ENCODE results near the gene AFDN. TPM values are rescaled to one million over a fixed set of nuclear protein-coding genes. Genes with fewer than 3 reads are reported as not detected.

Gene AFDN
- total RNA-seq, 1 experiment from 2014 or later = 177 TPM

- no TSS peak for BruUV-seq (replicated peaks)
- Histone ChIP-seq H3K9me3 (no peaks in the 10 kb centered on the region), H3K4me3 (ENCODE audit: low read depth, low read length) (no peak overlapping the region), H3K27me3 (replicated peaks; ENCODE audit: control insufficient read depth, insufficient read depth, low read length) (no peaks in the 10 kb centered on the region), H3K36me3 (ENCODE audit: control insufficient read depth, insufficient read depth, low read length) (no peaks in the 10 kb centered on the region), H3K4me1 (peaks cover 48% of the 10 kb centered on the region)
- DNase-seq = no peak
- no peaks in the 10 kb centered on the region for H3K9me3 Mint-ChIP-seq (ENCODE audit: unreplicated experiment)
- no peak overlapping the region for H3K4me3 Mint-ChIP-seq (ENCODE audit: unreplicated experiment)
- no peaks in the 10 kb centered on the region for H3K36me3 Mint-ChIP-seq (ENCODE audit: insufficient read depth, unreplicated experiment)
- H3K27ac Mint-ChIP-seq (ENCODE audit: unreplicated experiment) = no peak overlapping the region
- no peaks in the 10 kb centered on the region for H3K27me3 Mint-ChIP-seq (ENCODE audit: insufficient read depth, unreplicated experiment)
- peaks cover 13% of the 10 kb centered on the region for H3K4me1 Mint-ChIP-seq (ENCODE audit: low read depth, unreplicated experiment)
- CTCF ChIA-PET = no interaction called here
- POLR2A ChIA-PET = no interaction called here
- TF ChIP-seq, protein P1, sequence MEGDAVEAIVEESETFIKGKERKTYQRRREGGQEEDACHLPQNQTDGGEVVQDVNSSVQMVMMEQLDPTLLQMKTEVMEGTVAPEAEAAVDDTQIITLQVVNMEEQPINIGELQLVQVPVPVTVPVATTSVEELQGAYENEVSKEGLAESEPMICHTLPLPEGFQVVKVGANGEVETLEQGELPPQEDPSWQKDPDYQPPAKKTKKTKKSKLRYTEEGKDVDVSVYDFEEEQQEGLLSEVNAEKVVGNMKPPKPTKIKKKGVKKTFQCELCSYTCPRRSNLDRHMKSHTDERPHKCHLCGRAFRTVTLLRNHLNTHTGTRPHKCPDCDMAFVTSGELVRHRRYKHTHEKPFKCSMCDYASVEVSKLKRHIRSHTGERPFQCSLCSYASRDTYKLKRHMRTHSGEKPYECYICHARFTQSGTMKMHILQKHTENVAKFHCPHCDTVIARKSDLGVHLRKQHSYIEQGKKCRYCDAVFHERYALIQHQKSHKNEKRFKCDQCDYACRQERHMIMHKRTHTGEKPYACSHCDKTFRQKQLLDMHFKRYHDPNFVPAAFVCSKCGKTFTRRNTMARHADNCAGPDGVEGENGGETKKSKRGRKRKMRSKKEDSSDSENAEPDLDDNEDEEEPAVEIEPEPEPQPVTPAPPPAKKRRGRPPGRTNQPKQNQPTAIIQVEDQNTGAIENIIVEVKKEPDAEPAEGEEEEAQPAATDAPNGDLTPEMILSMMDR (IDR thresholded peaks at IDR 0.05; ENCODE audit: insufficient read depth in 1 of 2, low read depth in 1 of 2, low read length in 1 of 2, severe bottlenecking in 1 of 2, unreplicated experiment in 1 of 2) = no peak
- intact Hi-C loops (cut with micrococcal nuclease; ENCODE audit: unreplicated experiment) = no loop called here
Measured at GRCh38 chr6:167840526-167841179, 13.9 kb downstream of the AFDN start.

DNA sequence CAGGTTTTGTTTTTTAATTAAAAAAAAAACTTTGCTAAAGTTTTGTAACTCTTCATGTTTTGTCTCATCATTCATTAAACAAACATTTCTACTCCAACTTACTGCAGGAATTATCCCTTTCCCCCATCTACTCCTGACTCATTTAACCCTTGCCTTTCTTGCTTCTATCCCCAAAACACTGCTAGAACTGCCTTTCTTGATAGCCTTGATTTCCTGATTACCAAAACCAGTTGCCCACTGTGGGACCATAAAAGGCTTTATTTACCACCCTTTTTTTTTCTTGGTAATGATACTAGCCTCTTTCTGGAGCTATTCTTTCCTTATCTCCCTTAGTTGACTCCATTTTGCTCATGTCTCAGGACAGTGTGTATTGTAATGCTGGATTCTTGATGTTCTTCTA lies 15.3 kb downstream of the AFDN start:
- H3K27me3 Mint-ChIP-seq (ENCODE audit: insufficient read depth, unreplicated experiment) = no peaks in the 10 kb centered on the region
- no peak overlapping the region for H3K27ac Mint-ChIP-seq (ENCODE audit: unreplicated experiment)
- ChIA-PET POLR2A (interaction anchor here (1.0 kb wide), 1 partner anchor 15 kb away, joined by 3 read pairs; no protein-coding TSS in a partner anchor), CTCF (no interaction called here)
- H3K9me3 Mint-ChIP-seq (ENCODE audit: unreplicated experiment) = no peaks in the 10 kb centered on the region
- H3K4me3 ChIP-seq (ENCODE audit: low read depth, low read length) = no peak overlapping the region
- no TSS peak for BruUV-seq (replicated peaks)
- no peaks in the 10 kb centered on the region for H3K9me3 ChIP-seq
- intact Hi-C loops (cut with micrococcal nuclease; ENCODE audit: unreplicated experiment) = no loop called here
- no peak for DNase-seq
- no peaks in the 10 kb centered on the region for H3K36me3 ChIP-seq (ENCODE audit: control insufficient read depth, insufficient read depth, low read length)
- no peak overlapping the region for H3K4me3 Mint-ChIP-seq (ENCODE audit: unreplicated experiment)
- TF ChIP-seq, protein P1 (IDR thresholded peaks at IDR 0.05; ENCODE audit: insufficient read depth in 1 of 2, low read depth in 1 of 2, low read length in 1 of 2, severe bottlenecking in 1 of 2, unreplicated experiment in 1 of 2) = no peak
- no peaks in the 10 kb centered on the region for H3K27me3 ChIP-seq (replicated peaks; ENCODE audit: control insufficient read depth, insufficient read depth, low read length)
- H3K4me1 ChIP-seq = peaks cover 51% of the 10 kb centered on the region
- no peaks in the 10 kb centered on the region for H3K36me3 Mint-ChIP-seq (ENCODE audit: insufficient read depth, unreplicated experiment)
- H3K4me1 Mint-ChIP-seq (ENCODE audit: low read depth, unreplicated experiment) = peaks cover 15% of the 10 kb centered on the region

- ChIA-PET CTCF (no interaction called here), POLR2A (interaction anchor here (0.8 to 1.0 kb wide), 2 partner anchors 15 to 27 kb away, joined by 3 read pairs; no protein-coding TSS in a partner anchor)
- no peaks in the 10 kb centered on the region for H3K9me3 ChIP-seq
- H3K36me3 Mint-ChIP-seq (ENCODE audit: insufficient read depth, unreplicated experiment) = no peaks in the 10 kb centered on the region
- H3K4me3 ChIP-seq (ENCODE audit: low read depth, low read length) = no peak overlapping the region
- no peak overlapping the region for H3K4me3 Mint-ChIP-seq (ENCODE audit: unreplicated experiment)
- H3K27me3 Mint-ChIP-seq (ENCODE audit: insufficient read depth, unreplicated experiment) = no peaks in the 10 kb centered on the region
- no TSS peak for BruUV-seq (replicated peaks)
- no peaks in the 10 kb centered on the region for H3K9me3 Mint-ChIP-seq (ENCODE audit: unreplicated experiment)
- no peak for DNase-seq
- H3K4me1 Mint-ChIP-seq (ENCODE audit: low read depth, unreplicated experiment) = peaks cover 20% of the 10 kb centered on the region
- H3K27ac Mint-ChIP-seq (ENCODE audit: unreplicated experiment) = no peak overlapping the region
- no peaks in the 10 kb centered on the region for H3K27me3 ChIP-seq (replicated peaks; ENCODE audit: control insufficient read depth, insufficient read depth, low read length)
- TF ChIP-seq, protein P1 (IDR thresholded peaks at IDR 0.05; ENCODE audit: insufficient read depth in 1 of 2, low read depth in 1 of 2, low read length in 1 of 2, severe bottlenecking in 1 of 2, unreplicated experiment in 1 of 2) = no peak
- intact Hi-C loops (cut with micrococcal nuclease; ENCODE audit: unreplicated experiment) = no loop called here
- no peaks in the 10 kb centered on the region for H3K36me3 ChIP-seq (ENCODE audit: control insufficient read depth, insufficient read depth, low read length)
- H3K4me1 ChIP-seq = peaks cover 56% of the 10 kb centered on the region
Measured at GRCh38 chr6:167842457-167842856, 15.7 kb downstream of the AFDN start.

Data from Caco-2 (cell line).